Stimulated activated CD4-positive, alpha-beta T cell treated with anti-CD3 and anti-CD28 coated beads, TNF-alpha, amount 100 ng/mL, for 1 hour (primary cell): ENCODE measurements around the gene CES3.

Experiments
- DNase-seq, 3 donors: peaks; one replicate each; pipeline ENCODE4 v3.0.0-alpha.2; 2020; ENCODE audit warnings: low read depth in 3 of 3, low spot score in 1 of 3

Gene CES3, protein sequence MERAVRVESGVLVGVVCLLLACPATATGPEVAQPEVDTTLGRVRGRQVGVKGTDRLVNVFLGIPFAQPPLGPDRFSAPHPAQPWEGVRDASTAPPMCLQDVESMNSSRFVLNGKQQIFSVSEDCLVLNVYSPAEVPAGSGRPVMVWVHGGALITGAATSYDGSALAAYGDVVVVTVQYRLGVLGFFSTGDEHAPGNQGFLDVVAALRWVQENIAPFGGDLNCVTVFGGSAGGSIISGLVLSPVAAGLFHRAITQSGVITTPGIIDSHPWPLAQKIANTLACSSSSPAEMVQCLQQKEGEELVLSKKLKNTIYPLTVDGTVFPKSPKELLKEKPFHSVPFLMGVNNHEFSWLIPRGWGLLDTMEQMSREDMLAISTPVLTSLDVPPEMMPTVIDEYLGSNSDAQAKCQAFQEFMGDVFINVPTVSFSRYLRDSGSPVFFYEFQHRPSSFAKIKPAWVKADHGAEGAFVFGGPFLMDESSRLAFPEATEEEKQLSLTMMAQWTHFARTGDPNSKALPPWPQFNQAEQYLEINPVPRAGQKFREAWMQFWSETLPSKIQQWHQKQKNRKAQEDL

DNA sequence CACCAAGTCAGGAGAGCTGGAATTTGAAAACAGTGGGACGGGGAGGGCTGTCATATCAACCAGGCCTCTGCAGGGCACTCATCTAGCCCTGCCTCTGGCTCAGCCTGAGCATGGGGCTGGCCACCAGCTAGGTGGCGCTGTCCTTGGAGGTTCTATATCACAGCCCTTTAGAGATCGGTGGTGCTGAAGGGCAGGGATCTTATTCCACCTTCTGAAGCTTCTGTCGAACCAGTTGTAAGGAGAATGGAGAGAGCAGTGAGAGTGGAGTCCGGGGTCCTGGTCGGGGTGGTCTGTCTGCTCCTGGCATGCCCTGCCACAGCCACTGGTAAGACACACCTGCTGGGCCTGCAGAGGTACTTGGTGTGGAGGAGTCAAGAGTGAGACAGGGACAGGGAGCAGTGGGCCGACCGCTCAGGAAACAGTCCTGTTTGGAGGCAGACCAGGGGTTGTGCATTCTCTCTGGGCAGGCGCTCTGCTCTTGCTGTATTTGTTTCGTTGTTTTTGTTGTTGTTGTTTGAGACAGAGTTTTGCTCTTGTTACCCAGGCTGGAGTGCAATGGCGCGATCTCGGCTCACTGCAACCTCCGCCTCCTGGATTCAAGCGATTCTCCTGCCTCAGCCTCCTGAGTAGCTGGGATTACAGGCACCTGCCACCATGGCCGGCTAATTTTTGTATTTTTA is at the start of gene CES3:
TSS of gene CES3 (plus strand) at position 202 of the 680 bp plus-strand sequence. CDS start at position 244, 42 bp downstream.
- peak in 2 of 3 donors; percentile 12 to 45 for DNase-seq

DNA sequence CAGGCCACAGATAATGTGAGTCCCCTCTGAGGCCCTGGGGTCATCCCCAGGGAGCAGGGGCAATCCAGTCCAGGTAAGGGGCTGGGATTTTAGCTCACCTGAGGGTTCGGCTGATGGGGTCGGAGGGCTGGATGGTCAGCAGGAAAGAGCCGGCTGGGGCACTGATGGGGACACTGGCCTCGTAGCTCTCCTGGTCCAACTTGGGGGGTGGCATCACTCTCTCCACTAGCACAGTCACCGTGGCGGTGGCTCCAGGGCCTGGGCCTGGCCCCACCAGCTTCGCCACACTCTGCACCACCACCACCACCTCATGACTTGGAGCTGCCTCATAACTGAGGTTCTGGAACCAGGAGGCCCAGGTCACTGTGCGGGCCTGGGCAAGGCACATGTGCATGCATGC is 49.3 kb upstream of the CES3 start:
- no peak for DNase-seq

DNA sequence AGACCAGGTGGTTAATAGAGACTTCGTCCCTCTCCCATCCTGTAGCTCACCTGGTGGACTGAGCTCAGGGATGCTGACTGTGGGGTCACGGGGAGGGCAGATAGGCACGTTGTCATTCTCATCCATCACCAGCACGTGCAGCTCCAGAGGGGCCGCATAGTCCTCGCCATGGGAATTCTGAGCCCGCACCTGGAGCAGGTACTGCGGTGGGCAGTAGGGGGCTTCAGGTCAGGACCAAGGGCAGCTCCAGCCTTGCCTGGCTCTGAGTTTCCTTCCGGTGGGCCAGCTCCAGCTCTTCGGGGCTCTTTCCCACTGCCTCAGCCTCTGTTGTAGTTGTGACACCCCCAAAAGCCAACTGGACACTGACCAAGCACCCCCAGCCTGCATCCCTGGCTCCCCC is 48.0 kb upstream of the CES3 start:
- DNase-seq, result no peak

DNA sequence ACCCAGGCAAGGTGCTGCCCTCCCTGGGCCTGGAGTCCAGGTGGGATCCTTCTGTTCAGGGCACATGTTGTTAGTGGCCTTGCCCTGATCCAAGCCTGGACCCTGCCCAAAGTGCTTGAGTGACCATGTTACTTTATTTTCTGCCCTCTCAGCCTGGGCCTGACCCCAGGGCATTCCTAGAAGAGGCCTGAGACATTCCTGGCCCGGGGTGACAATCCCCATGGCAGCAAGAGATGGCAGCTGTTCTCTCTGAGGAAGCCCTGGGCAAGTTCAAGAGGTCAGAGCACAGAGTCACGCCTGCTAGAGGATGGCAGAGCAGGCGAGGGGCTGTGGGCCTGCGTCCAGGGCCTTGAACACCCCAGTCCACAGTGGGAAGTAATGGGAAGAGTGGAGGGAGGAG is 47.4 kb upstream of the CES3 start:
- DNase-seq, result no peak

DNA sequence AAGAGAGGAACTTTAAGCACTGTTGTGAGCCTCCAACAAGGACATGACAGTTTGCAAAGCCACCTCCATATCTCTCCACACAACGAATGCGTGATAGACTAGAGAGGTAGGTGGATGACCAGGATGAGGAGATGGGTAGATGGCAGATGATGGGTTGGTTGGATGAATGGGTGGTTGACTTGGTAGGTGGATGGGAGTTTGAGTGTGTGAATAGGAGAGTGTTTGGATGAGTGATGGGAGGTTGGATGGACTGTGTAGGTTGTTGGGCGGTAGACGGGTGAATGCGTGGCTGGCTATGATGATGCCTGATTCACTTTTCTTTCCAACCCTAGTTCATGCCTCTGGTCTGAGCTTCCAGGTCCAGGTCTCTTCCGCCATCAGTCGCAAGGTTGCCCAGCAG is 46.5 kb upstream of the CES3 start:
- DNase-seq, result no peak

DNA sequence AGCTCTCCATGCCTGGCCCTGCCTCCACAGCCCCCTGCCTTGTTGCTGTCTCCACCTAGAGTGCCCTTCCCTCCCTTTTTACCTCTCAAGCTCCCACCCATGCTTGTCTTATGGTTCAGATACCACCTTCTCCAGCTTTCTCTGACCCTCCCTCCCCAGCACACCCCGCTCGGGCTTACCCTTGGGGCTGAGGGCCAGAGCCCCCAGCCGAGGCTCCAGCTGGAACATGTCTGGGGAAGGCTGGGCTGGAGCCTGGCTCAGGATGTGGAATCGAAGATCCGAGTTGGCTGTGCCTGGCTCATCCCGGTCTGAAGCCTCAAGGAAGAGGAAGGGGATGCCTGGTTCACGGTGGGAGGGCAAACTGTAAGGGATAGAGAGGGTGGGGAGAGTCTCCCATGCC is 46.0 kb upstream of the CES3 start:
- no peak for DNase-seq

DNA sequence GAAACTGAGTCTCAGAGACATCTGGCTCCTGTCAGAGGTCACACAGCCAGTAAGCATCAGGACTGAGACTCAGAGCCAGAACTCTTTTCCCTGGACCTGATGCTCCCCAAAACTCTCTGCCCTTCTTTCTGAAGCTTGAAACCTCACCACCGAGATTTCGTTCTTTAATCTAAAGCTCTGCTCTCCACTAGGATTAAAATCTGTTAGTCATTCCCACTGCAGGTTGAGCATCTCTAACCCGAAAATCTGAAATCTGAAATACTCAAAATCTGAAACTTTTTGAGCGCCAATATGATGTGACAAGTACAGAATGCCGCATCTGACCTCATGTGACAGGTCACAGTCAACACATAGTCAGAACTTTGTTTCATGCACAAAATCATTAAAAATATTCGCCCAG is 44.5 kb upstream of the CES3 start:
- no peak for DNase-seq

DNA sequence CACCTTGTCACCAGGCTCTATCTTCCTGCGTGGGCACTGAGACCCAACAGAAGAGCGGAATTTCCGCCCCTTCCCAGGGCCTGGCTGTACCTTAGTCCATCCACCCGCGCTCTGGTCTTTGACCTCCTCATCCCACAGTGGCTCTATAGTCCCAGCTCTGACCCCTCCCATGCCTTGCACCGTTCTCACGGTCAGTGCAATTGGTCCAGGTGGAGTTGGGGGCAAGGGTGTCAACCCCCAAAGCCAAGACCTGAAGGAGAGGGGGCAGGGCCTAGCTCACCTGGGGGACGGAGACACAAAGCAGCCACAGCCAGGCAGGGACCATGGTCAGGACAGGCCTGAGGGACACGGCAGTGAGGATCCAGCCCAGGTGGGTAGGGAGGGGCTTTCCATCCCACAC is 43.3 kb upstream of the CES3 start:
- no peak for DNase-seq

DNA sequence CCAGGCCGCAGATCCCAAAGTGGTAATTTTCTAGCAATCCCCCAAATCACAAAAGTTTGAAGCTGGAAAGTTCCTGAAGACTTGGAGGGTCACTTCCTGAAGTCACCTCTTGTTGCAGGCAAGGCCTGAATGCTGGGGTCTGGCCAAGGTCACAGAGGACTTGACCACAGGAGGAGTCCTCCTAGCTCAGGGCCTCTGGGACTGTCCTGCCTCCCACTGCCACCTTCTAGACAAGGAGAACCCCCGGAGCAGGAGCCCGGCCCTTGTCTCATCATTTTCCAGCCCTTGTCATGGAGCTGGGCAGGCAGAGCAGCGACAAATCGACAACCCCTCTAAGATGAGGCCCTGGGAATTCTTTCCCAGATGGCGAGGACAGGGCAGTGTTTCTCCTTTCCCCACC is 42.7 kb upstream of the CES3 start:
- DNase-seq, result no peak

DNA sequence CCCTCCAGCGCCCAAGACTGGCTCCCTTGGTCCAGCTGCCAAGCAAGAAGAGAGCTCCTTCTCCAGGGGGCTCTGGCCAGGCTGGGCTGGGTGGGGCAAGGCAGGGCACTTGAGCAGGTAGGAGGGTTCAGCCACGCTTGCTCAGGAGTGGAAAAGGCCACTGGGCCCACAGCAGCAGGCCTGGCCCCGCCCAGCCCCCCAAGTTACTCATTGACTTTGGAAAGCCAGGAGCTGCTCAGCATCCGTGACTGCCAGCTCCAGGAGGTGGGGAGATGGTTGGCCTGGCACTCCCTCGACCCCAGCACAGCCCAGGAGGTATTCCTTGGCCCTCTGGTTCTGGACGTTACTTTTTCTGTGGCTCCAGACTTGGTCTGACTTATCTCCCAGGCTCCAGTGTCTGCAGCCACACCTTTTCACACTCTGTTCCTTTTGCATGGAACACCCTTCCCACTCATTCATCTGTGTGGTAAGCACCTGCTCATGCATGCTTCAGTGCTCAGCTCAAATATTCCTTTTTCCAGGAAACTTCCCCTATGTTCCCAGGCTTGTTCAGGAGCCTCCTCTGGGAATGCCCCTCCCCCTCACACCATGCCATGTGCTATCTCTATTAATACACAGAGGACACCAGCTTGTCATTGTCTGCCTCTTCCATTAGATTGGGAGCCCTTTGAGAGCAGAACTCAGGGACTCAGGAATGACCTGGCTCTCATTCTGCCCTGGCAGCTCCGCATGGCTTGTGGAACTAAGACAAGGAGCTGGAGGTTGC is 42.1 kb upstream of the CES3 start, which contains the start of gene CDH16:
TSS of gene CDH16 (minus strand) at position 83 of the 766 bp plus-strand sequence. CDS start 820 bp downstream, outside the sequence.
- DNase-seq, result no peak

DNA sequence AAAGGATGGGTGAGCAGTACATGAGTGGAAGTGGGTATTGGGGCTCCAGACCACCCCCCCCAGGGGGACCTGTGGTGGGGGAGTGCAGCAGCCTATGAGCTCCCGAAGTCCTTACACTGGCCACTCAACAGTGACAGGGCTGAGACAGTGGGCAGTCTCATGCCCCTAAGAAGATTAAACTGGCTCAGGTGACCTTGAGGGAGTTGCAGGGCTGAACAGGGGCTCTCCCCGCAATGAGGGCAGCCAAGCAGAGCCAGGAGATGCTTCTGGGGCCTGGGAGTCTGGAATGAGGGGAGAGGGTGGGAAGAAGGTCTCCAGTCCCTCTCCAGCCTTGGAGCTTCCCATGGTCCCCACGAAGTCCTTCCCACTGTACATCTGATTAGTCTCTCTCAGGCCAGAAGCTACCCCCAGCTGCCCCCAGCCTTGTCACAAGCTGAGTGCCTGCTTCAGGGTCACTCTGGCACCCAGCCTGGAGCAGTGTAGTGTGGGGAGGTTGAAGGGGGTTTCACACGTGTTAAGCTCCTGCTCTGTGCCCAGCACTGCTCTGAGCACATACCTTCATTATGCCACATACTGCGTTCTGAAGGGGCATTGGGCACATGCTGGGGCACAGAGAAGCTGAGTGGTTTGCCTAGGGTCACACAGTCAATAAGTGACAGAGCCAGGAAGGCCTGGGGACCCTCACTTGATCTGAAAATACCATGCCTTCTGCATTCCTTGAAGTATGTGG is 41.3 kb upstream of the CES3 start:
- DNase-seq, result no peak

DNA sequence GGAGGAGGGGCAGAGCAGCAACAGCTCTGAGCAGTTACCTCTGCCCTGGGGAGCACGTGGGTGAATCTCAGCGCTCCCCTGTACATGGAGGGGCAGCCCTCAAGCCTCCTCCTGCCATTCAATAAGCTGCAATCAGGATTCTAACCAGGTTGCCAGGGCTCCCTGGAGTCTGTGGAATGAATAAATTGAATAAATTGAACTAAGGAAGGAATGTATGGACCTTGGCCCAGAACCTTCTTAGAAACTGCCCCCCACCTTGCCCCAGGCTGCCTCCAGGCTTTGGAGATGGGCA is 40.8 kb upstream of the CES3 start:
- no peak for DNase-seq

DNA sequence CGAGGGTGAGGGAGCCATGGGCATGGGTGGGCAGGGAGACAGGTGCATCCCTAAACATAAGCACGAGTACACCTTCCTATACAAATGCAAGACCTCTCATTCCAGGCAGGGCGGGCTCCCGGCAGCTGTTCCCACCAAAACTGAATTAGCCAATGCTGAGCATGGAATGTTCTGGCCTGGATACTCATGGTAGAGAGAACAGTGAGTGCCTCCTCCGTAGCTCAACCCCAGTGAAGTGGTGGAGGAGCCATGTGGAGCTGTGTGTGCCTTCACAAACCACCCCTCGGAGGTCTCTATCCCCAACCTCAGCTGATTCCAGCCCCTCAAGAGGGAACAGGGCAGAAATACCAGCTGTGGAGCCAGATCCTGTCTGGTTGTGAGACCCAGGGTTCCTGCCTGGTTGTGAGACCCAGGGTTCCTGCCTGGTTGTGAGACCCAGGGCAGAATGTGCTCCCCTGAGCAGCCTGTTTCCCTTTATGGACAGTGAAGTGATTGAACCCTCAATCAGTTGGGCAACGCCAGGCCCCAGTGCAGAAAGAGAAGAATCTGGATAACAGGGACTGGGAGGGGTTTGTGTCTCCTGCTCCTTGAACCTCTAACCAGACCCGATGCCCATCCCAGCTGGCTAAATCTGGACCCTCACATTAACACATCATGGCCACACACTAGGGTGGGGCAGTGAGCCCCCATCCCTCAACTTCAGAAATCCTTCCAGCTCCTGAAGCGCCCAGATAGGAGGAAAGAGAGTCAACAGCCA is 40.0 kb upstream of the CES3 start:
- DNase-seq, result no peak

DNA sequence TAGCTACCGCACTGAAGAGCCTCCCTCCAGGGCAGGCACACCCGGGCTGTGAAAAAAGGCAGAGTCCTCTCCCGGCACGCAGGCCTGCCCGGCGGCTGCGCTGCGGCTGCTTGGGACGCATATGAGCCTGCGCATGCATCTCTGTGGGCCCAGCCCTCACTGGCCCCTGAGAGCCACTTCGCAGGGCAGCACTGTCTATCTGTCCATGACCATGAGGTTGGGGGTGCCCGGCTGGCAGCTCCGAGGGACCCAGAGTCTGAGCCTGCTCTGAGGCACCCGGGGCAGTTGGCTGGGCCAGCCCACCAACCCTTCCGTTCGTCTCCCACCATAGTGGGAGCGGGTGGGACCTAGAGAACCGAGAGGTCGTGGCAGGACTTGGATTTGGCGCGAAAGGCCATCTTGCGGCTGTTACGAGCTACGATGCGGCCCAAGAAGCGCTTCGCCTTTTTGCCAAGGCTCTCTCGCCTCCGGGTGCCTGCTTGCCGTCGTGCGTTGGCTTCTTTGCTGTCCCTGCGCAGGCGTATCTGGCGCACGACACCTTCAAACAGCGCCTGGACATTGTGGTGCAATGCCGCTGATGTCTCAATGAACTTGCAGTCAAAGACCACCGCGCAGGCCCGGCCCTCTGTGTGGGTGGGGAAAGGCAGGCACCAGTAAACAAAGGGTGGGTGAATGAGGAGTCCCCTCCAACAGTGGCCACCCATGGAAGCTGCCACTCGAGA is 39.2 kb upstream of the CES3 start:
- DNase-seq, result no peak

DNA sequence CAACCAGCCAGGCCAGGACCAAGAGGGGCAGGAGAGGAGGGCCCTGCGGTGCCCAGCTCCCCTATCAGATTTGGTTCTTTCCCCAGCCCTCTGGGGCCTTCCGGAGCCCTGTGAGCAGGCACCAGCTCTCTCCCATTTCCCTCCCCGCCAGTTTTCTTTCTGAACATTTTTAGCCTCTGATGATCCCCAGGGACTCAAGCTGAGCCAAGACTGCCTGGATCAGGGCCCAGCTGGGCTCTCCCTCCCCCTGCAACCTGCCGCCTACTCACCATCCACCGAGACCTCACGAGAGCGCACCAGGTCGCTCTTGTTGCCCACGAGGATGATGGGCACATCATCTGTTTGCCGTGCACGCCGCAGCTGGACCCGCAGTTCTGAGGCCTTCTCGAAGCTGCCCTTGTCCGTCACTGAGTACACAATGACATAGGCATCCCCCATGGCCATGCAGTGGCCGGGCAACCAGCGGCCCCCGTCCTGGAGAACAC is 37.8 kb upstream of the CES3 start:
- no peak for DNase-seq

DNA sequence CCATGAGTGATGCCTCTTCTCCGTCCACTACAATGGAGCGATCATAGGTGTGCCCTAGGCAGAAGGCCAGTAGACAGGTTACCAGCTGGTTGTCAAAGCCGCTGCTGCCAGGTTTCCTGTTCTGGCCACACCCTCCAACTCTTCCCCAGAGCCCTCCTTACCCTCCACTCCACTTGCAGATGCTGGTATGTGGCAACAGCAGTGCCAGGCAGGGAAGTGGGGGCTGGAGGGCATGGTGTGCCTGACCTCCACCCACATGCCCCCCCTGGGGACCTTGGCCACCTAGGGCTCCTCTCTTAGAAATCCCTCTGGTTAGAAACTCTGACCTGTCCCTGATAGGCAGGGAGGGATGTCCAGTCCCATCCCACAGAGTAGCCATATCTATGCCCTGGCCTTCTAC is 37.2 kb upstream of the CES3 start:
- no peak for DNase-seq

DNA sequence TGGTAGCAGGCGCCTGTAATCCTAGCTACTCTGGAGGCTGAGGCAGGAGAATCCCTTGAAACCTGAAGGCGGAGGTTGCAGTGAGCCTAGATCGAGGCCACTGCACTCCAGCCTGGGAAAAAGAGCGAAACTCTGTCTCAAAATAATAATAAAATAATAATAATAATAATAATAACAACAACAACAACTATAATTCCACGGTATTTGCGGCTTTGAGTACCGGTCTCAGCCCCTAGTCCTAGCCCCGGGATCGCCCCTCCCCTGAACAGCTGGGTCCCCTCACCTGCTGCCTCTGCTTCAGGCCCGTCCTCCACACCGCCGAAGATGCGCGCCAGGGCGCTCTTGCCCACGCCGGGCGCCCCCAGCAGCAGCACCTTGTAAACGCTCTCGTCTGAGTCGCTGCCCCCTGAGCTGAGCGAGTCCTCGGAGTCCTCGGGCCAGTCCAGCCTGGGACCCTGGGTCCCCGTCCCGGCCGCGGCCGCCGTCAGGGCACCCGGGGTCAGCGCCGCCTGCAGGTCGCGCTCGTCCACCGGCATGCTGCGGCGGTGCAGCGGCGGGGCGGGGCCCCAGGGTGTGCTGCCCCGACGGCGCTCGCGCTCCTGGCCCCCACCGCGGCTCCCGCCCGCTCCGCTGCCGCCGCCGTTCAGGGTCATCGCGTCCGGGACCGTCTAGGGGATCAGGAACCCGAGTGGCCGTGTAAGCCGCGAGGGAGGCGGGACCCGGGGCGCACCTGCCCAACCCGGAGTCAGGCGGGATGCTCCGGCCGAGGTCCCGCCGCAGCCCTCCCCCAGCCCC is 36.3 kb upstream of the CES3 start:
- DNase-seq, result no peak

DNA sequence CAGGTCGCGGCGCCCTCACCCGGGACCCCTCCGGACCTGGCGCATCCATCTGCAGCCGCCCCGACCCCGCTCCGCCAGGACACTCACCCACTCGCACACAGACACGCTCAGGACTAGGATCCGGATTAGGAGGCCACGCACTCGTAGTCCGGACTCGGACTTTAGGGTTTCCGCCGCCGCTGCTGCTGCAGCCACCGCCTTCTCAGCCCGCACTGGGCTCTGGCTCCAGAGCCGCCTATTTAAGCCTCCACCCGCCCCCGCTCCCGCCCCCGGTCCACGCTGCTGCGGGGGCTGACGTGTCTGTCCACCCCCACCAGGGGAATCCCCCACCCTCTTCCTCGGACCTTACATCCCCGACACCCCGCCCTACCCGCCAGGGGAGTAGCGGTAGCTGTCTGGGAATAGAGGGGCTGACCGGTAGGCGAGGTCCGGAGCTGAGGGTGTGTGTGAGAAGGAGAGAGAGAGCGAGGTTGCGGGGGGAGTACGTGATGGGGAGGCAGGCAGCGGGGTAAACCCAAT is 35.7 kb upstream of the CES3 start, which contains the start of gene RRAD:
TSS of gene RRAD (minus strand) at position 214 of the 519 bp plus-strand sequence. CDS start 356 bp downstream, outside the sequence.
- no peak for DNase-seq
